ENCODE measurements around the gene TBCCD1.
"Not testable (repeated sequence)": the region's sequence is repeated elsewhere in the genome, so short reads cannot be mapped to it uniquely, and the experiment has no call there.

TBCCD1 gene

DNA sequence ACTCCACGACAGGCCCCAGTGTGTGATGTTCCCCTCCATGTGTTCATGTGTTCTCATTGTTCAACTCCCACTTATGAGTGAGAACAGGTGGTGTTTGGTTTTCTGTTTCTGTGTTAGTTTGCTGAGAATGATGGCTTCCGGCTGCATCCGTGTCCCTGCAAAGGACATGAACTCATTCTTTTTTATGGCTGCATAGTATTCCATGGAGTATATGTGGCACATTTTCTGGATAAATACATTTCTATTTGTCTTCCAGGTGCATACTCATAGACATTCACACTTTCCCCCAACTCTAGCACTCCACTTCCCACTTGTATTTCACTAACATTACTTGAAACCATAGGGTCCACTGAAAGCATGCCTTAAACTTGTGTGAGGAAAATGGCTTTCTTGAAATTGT, 35.4 kb downstream of the TBCCD1 start:
- H2BK5ac ChIP-seq (ENCODE audit: low read depth, low read length, poor library complexity, severe bottlenecking); H2BK120ac ChIP-seq (ENCODE audit: low read depth, low read length); H3K79me1 ChIP-seq (replicated peaks; ENCODE audit: low read length, poor library complexity, severe bottlenecking); H3K27me3 ChIP-seq (ENCODE audit: control insufficient read depth in 1 of 2, insufficient read depth in 1 of 2, low read length in 2 of 2); H3K4me1 ChIP-seq (ENCODE audit: control insufficient read depth, insufficient read depth, low read depth, low read length); H4K8ac ChIP-seq (ENCODE audit: low read length); H3K4ac ChIP-seq (ENCODE audit: low read depth in 1 of 2, low read length in 2 of 2); H2BK15ac ChIP-seq (ENCODE audit: low read depth, poor library complexity, severe bottlenecking); H3K9ac ChIP-seq (ENCODE audit: low read length); H3K36me3 ChIP-seq (ENCODE audit: control insufficient read depth in 1 of 2, insufficient read depth in 2 of 2, low read depth in 1 of 2, low read length in 2 of 2); H3K14ac ChIP-seq (ENCODE audit: low read length in 2 of 2); H3K27ac ChIP-seq (ENCODE audit: low read length, poor library complexity, severe bottlenecking); H3K18ac ChIP-seq (ENCODE audit: low read depth in 1 of 2, low read length in 2 of 2); H3K9me3 ChIP-seq (ENCODE audit: control insufficient read depth, low read length); H3K4me3 ChIP-seq (ENCODE audit: insufficient read depth in 1 of 2, low read depth in 1 of 2, low read length in 2 of 2); H4K91ac ChIP-seq (ENCODE audit: low read length); H2AK5ac ChIP-seq (ENCODE audit: low read length, severe bottlenecking); DNase-seq; H3K4me2 ChIP-seq (ENCODE audit: low read length, poor library complexity, severe bottlenecking); H2BK12ac ChIP-seq (ENCODE audit: low read length in 2 of 2); H3K23ac ChIP-seq (ENCODE audit: low read length in 2 of 2); H2AFZ ChIP-seq (ENCODE audit: low read depth, low read length): not testable (repeated sequence)
- no CpG with 5 or more reads among the region's 3 CpGs for WGBS

- no peak overlapping the region for H4K91ac ChIP-seq (ENCODE audit: low read length)
- H3K79me1 ChIP-seq (replicated peaks; ENCODE audit: low read length, poor library complexity, severe bottlenecking), result no peaks in the 10 kb centered on the region
- H2AK5ac ChIP-seq (ENCODE audit: low read length, severe bottlenecking), result no peak overlapping the region
- H3K14ac ChIP-seq (ENCODE audit: low read length in 2 of 2), result no peak overlapping the region
- H3K27me3 ChIP-seq (ENCODE audit: control insufficient read depth in 1 of 2, insufficient read depth in 1 of 2, low read length in 2 of 2), result peaks cover 5 to 12% of the 10 kb centered on the region in 2 experiments
- no peak overlapping the region for H4K8ac ChIP-seq (ENCODE audit: low read length)
- H3K36me3 ChIP-seq (ENCODE audit: control insufficient read depth in 1 of 2, insufficient read depth in 2 of 2, low read depth in 1 of 2, low read length in 2 of 2), result no peaks in the 10 kb centered on the region
- H2BK12ac ChIP-seq (ENCODE audit: low read length in 2 of 2), result no peak overlapping the region
- no peak overlapping the region for H3K4me3 ChIP-seq (ENCODE audit: insufficient read depth in 1 of 2, low read depth in 1 of 2, low read length in 2 of 2)
- no peak overlapping the region for H2BK15ac ChIP-seq (ENCODE audit: low read depth, poor library complexity, severe bottlenecking)
- no peak overlapping the region for H3K4me2 ChIP-seq (ENCODE audit: low read length, poor library complexity, severe bottlenecking)
- no peaks in the 10 kb centered on the region for H3K9me3 ChIP-seq (ENCODE audit: control insufficient read depth, low read length)
- H2BK5ac ChIP-seq (ENCODE audit: low read depth, low read length, poor library complexity, severe bottlenecking), result no peak overlapping the region
- H3K9ac ChIP-seq (ENCODE audit: low read length), result no peak overlapping the region
- no peak overlapping the region for H3K23ac ChIP-seq (ENCODE audit: low read length in 2 of 2)
- H3K18ac ChIP-seq (ENCODE audit: low read depth in 1 of 2, low read length in 2 of 2), result no peak overlapping the region
- no peak overlapping the region for H3K27ac ChIP-seq (ENCODE audit: low read length, poor library complexity, severe bottlenecking)
- no peak overlapping the region for H2AFZ ChIP-seq (ENCODE audit: low read depth, low read length)
- H3K4ac ChIP-seq (ENCODE audit: low read depth in 1 of 2, low read length in 2 of 2), result no peak overlapping the region
- no peak overlapping the region for H2BK120ac ChIP-seq (ENCODE audit: low read depth, low read length)
- DNase-seq, result no peak
- peaks cover 5% of the 10 kb centered on the region for H3K4me1 ChIP-seq (ENCODE audit: control insufficient read depth, insufficient read depth, low read depth, low read length)
These were observed 36.7 kb downstream of the TBCCD1 start for GRCh38 chr3:186530415-186530814.

DNA sequence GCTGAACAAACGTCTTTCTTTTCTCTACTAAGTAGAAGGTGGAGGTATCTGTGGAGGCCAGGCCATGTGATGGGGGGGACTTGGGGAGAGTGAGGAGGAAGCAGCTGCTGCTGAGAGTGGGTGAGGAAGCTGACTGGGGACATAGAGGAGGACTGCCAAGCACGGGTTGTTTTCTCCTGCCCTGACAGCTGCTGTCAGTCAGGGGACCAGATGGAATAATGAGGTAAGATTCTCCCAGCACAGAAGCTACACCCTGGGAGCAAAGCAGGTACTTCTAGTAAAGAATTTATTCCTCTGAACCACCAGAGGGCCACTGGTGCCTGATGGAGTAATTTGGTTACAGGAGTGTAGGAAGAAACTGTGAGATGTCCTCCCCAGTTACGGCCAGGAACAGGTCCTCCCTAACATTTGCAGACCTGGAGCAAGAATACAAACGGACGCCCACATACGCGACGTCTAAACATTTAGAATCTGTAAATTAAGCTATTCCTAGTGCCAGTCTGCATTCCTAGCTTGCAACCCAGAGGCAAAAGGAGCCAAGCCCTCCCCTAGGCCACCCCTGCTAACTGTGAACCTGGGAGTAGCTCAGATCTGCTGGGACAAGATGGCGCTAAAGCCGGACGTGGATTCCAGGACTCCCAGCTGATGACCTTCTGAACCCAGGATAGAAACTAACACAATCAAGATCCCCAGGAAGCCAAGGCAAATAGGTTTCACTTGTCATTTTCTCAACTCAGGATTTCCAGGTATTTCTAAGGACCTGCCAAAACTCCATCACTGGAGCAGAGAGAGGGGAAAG, 37.7 kb downstream of the TBCCD1 start:
- H2BK15ac ChIP-seq (ENCODE audit: low read depth, poor library complexity, severe bottlenecking), result no peak overlapping the region
- H4K8ac ChIP-seq (ENCODE audit: low read length), result no peak overlapping the region
- DNase-seq, result no peak
- no peak overlapping the region for H2AK5ac ChIP-seq (ENCODE audit: low read length, severe bottlenecking)
- H2BK12ac ChIP-seq (ENCODE audit: low read length in 2 of 2), result no peak overlapping the region
- 94% methylated on average over 10 of the region's 11 CpGs for WGBS
- no peaks in the 10 kb centered on the region for H3K79me1 ChIP-seq (replicated peaks; ENCODE audit: low read length, poor library complexity, severe bottlenecking)
- H2BK120ac ChIP-seq (ENCODE audit: low read depth, low read length), result no peak overlapping the region
- no peak overlapping the region for H3K4me3 ChIP-seq (ENCODE audit: insufficient read depth in 1 of 2, low read depth in 1 of 2, low read length in 2 of 2)
- H3K4me1 ChIP-seq (ENCODE audit: control insufficient read depth, insufficient read depth, low read depth, low read length), result peaks cover 5% of the 10 kb centered on the region
- no peak overlapping the region for H2BK5ac ChIP-seq (ENCODE audit: low read depth, low read length, poor library complexity, severe bottlenecking)
- no peak overlapping the region for H3K14ac ChIP-seq (ENCODE audit: low read length in 2 of 2)
- no peak overlapping the region for H3K23ac ChIP-seq (ENCODE audit: low read length in 2 of 2)
- H3K9ac ChIP-seq (ENCODE audit: low read length), result no peak overlapping the region
- peaks cover 11 to 13% of the 10 kb centered on the region in 2 experiments for H3K27me3 ChIP-seq (ENCODE audit: control insufficient read depth in 1 of 2, insufficient read depth in 1 of 2, low read length in 2 of 2)
- no peak overlapping the region for H3K4ac ChIP-seq (ENCODE audit: low read depth in 1 of 2, low read length in 2 of 2)
- no peak overlapping the region for H3K18ac ChIP-seq (ENCODE audit: low read depth in 1 of 2, low read length in 2 of 2)
- no peak overlapping the region for H3K27ac ChIP-seq (ENCODE audit: low read length, poor library complexity, severe bottlenecking)
- H3K36me3 ChIP-seq (ENCODE audit: control insufficient read depth in 1 of 2, insufficient read depth in 2 of 2, low read depth in 1 of 2, low read length in 2 of 2), result no peaks in the 10 kb centered on the region
- no peak overlapping the region for H3K4me2 ChIP-seq (ENCODE audit: low read length, poor library complexity, severe bottlenecking)
- no peaks in the 10 kb centered on the region for H3K9me3 ChIP-seq (ENCODE audit: control insufficient read depth, low read length)
- H4K91ac ChIP-seq (ENCODE audit: low read length), result no peak overlapping the region
- no peak overlapping the region for H2AFZ ChIP-seq (ENCODE audit: low read depth, low read length)

DNA sequence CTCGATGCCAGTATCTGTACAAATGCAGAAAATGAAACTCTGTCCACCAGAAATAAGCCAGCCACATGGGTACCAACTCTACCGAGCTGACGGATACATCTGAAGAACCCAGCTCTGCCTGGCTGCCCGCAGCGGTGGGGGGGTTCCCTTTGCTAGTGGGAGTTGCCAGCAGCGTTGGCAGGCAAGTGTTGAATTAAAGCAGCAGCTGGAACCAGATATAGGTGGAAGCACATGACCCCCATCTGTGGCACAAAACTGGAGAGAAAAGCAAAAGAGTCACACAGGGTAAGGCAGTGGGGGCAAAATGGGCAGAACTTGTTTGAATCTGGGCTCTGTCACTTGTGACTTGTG, 40.9 kb downstream of the TBCCD1 start:
- H4K8ac ChIP-seq (ENCODE audit: low read length), result no peak overlapping the region
- no peak overlapping the region for H3K9ac ChIP-seq (ENCODE audit: low read length)
- H3K23ac ChIP-seq (ENCODE audit: low read length in 2 of 2), result no peak overlapping the region
- no peak overlapping the region for H2AK5ac ChIP-seq (ENCODE audit: low read length, severe bottlenecking)
- H3K18ac ChIP-seq (ENCODE audit: low read depth in 1 of 2, low read length in 2 of 2), result no peak overlapping the region
- no peaks in the 10 kb centered on the region for H3K9me3 ChIP-seq (ENCODE audit: control insufficient read depth, low read length)
- 96% methylated on average over 6 of the region's 6 CpGs for WGBS
- no peak for DNase-seq
- H3K36me3 ChIP-seq (ENCODE audit: control insufficient read depth in 1 of 2, insufficient read depth in 2 of 2, low read depth in 1 of 2, low read length in 2 of 2), result no peaks in the 10 kb centered on the region
- no peak overlapping the region for H3K4ac ChIP-seq (ENCODE audit: low read depth in 1 of 2, low read length in 2 of 2)
- no peaks in the 10 kb centered on the region for H3K79me1 ChIP-seq (replicated peaks; ENCODE audit: low read length, poor library complexity, severe bottlenecking)
- H4K91ac ChIP-seq (ENCODE audit: low read length), result no peak overlapping the region
- no peak overlapping the region for H2BK5ac ChIP-seq (ENCODE audit: low read depth, low read length, poor library complexity, severe bottlenecking)
- no peak overlapping the region for H3K4me2 ChIP-seq (ENCODE audit: low read length, poor library complexity, severe bottlenecking)
- H2BK12ac ChIP-seq (ENCODE audit: low read length in 2 of 2), result no peak overlapping the region
- H2AFZ ChIP-seq (ENCODE audit: low read depth, low read length), result no peak overlapping the region
- H3K14ac ChIP-seq (ENCODE audit: low read length in 2 of 2), result no peak overlapping the region
- H3K27ac ChIP-seq (ENCODE audit: low read length, poor library complexity, severe bottlenecking), result no peak overlapping the region
- no peaks in the 10 kb centered on the region for H3K4me1 ChIP-seq (ENCODE audit: control insufficient read depth, insufficient read depth, low read depth, low read length)
- H3K27me3 ChIP-seq (ENCODE audit: control insufficient read depth in 1 of 2, insufficient read depth in 1 of 2, low read length in 2 of 2), result peaks cover 13 to 34% of the 10 kb centered on the region in 2 experiments
- no peak overlapping the region for H2BK15ac ChIP-seq (ENCODE audit: low read depth, poor library complexity, severe bottlenecking)
- H3K4me3 ChIP-seq (ENCODE audit: insufficient read depth in 1 of 2, low read depth in 1 of 2, low read length in 2 of 2), result no peak overlapping the region
- H2BK120ac ChIP-seq (ENCODE audit: low read depth, low read length), result no peak overlapping the region
